WTC11 (cell line): ENCODE data around the gene SOX8. TPM values are rescaled to one million over a fixed set of nuclear protein-coding genes. Genes with fewer than 3 reads are reported as not detected.

ENCODE experiments used
- ATAC-seq: fragments of 200-7000 bp; cut with Tn5 transposase; 2 replicates; pipeline ENCODE4 v1.10.0; 2021; ENCODE audit warnings: mild to moderate bottlenecking, moderate library complexity
- CTCF ChIA-PET: fragments of 300-600 bp; sonication (Branson Sonifier 250); formaldehyde crosslinking; loops from one replicate; lab custom pipeline; 2021; ENCODE audit warnings: antibody characterized with exemption; lab: Charles Lee
- POLR2A ChIA-PET: fragments of 350-600 bp; sonication (Branson Sonifier 250); formaldehyde crosslinking; loops from one replicate; lab custom pipeline; 2021; ENCODE audit warnings: antibody characterized with exemption; lab: Charles Lee
- DNase-seq: peaks from one replicate; pipeline ENCODE4 v3.0.0; 2021; ENCODE audit warnings: low spot score
- H3K27ac Mint-ChIP-seq: 2 replicates; pipeline ENCODE4 v1.8.0; 2021; ENCODE audit warnings: mixed read lengths
- H3K27me3 Mint-ChIP-seq: 2 replicates; pipeline ENCODE4 v1.8.0; 2021; ENCODE audit warnings: low read depth, mild to moderate bottlenecking, moderate library complexity, mixed read lengths
- H3K36me3 Mint-ChIP-seq: 2 replicates; pipeline ENCODE4 v1.8.0; 2021; ENCODE audit warnings: mixed read lengths
- H3K4me1 Mint-ChIP-seq: 2 replicates; pipeline ENCODE4 v1.8.0; 2022; ENCODE audit warnings: mixed read lengths
- H3K4me3 Mint-ChIP-seq: 2 replicates; pipeline ENCODE4 v1.8.0; 2021; ENCODE audit warnings: mild to moderate bottlenecking, moderate library complexity, mixed read lengths
- H3K9me3 Mint-ChIP-seq: 2 replicates; pipeline ENCODE4 v1.8.0; 2021; ENCODE audit warnings: mixed read lengths
- CBFB ChIP-seq: sonication (generic); formaldehyde crosslinking; IDR thresholded peaks from 2 replicates; pipeline ENCODE4 v1.8.1; 2022; ENCODE audit warnings: mild to moderate bottlenecking, low read depth, missing genetic modification reagents
- FOXK1 ChIP-seq: sonication (generic); formaldehyde crosslinking; IDR thresholded peaks from 2 replicates; pipeline ENCODE4 v1.8.0; 2022; ENCODE audit warnings: mild to moderate bottlenecking, moderate library complexity, missing genetic modification reagents
- FOXP1 ChIP-seq: sonication (generic); formaldehyde crosslinking; IDR thresholded peaks from 2 replicates; pipeline ENCODE4 v1.8.0; 2022; ENCODE audit warnings: missing genetic modification reagents, mild to moderate bottlenecking, moderate library complexity, borderline replicate concordance
- HMGA2 ChIP-seq: fragments of 250-450 bp; sonication (Bioruptor Pico); IDR thresholded peaks from 2 replicates; pipeline ENCODE4 v1.4.0; 2021; ENCODE audit warnings: mild to moderate bottlenecking, moderate library complexity
- KAT7 ChIP-seq: sonication (generic); formaldehyde crosslinking; IDR thresholded peaks from 2 replicates; pipeline ENCODE4 v1.8.1; 2023; ENCODE audit warnings: missing genetic modification reagents, mild to moderate bottlenecking, borderline replicate concordance
- MYBL2 ChIP-seq: sonication (generic); formaldehyde crosslinking; IDR thresholded peaks from 2 replicates; pipeline ENCODE4 v1.8.1; 2023; ENCODE audit warnings: mild to moderate bottlenecking, moderate library complexity, missing genetic modification reagents
- NFE2L1 ChIP-seq: sonication (generic); formaldehyde crosslinking; IDR thresholded peaks from 2 replicates; pipeline ENCODE4 v1.8.1; 2023; ENCODE audit warnings: missing genetic modification reagents
- NR2C2 ChIP-seq: sonication (generic); formaldehyde crosslinking; IDR thresholded peaks from 2 replicates; pipeline ENCODE4 v1.8.0; 2022; ENCODE audit warnings: mild to moderate bottlenecking, missing genetic modification reagents
- OVOL2 ChIP-seq: fragments of 250-450 bp; sonication (Bioruptor Pico); IDR thresholded peaks from 2 replicates; pipeline ENCODE4 v1.9.0; 2021; ENCODE audit warnings: mild to moderate bottlenecking, borderline replicate concordance
- PRRX2 ChIP-seq: fragments of 250-450 bp; sonication (Bioruptor Pico); IDR thresholded peaks from 2 replicates; pipeline ENCODE4 v1.8.0; 2021; ENCODE audit warnings: mild to moderate bottlenecking
- SMAD3 ChIP-seq: sonication (generic); formaldehyde crosslinking; IDR thresholded peaks from 2 replicates; pipeline ENCODE4 v1.8.0; 2022; ENCODE audit warnings: missing genetic modification reagents, mild to moderate bottlenecking, borderline replicate concordance
- TP53 ChIP-seq: sonication (generic); formaldehyde crosslinking; IDR thresholded peaks from 2 replicates; pipeline ENCODE4 v1.8.1; 2023; ENCODE audit warnings: mild to moderate bottlenecking, missing genetic modification reagents
- ZNF219 ChIP-seq: sonication (generic); formaldehyde crosslinking; IDR thresholded peaks from 2 replicates; pipeline ENCODE4 v1.8.0; 2023; ENCODE audit warnings: missing genetic modification reagents, mild to moderate bottlenecking, borderline replicate concordance
- total RNA-seq: library from RNA; stranded (reverse); gene quantifications from 3 replicates; pipeline ENCODE4 v1.2.3, GENCODE V29; 2021
- TF ChIP-seq, protein P1 (sequence below): sonication (generic); formaldehyde crosslinking; IDR thresholded peaks from 2 replicates; pipeline ENCODE4 v1.8.1; 2023; ENCODE audit warnings: mild to moderate bottlenecking, missing genetic modification reagents, moderate library complexity
- TF ChIP-seq, protein P2 (sequence below): sonication (generic); formaldehyde crosslinking; IDR thresholded peaks from 2 replicates; pipeline ENCODE4 v1.8.0; 2022; ENCODE audit warnings: mild to moderate bottlenecking, missing genetic modification reagents
- TF ChIP-seq, protein P3 (sequence below): sonication (generic); formaldehyde crosslinking; IDR thresholded peaks from 2 replicates; pipeline ENCODE4 v1.8.1; 2023; ENCODE audit warnings: mild to moderate bottlenecking, missing genetic modification reagents, moderate library complexity
- TF ChIP-seq, protein P4 (sequence below): sonication (generic); formaldehyde crosslinking; IDR thresholded peaks from 2 replicates; pipeline ENCODE4 v1.8.0; 2022; ENCODE audit warnings: missing genetic modification reagents
- TF ChIP-seq, protein P5 (sequence below): sonication (generic); formaldehyde crosslinking; IDR thresholded peaks from 2 replicates; pipeline ENCODE4 v1.8.1; 2022; ENCODE audit warnings: low read depth, mild to moderate bottlenecking, moderate library complexity, missing genetic modification reagents, borderline replicate concordance
- TF ChIP-seq, protein P6 (sequence below): sonication (generic); formaldehyde crosslinking; IDR thresholded peaks from 2 replicates; pipeline ENCODE4 v1.8.0; 2022; ENCODE audit warnings: mild to moderate bottlenecking, missing genetic modification reagents
- TF ChIP-seq, protein P7 (sequence below): sonication (generic); formaldehyde crosslinking; IDR thresholded peaks from 2 replicates; pipeline ENCODE4 v1.8.0; 2023; ENCODE audit warnings: missing genetic modification reagents

SOX8 gene
- total RNA-seq, 1 experiment from 2014 or later: 12.3 TPM

DNA sequence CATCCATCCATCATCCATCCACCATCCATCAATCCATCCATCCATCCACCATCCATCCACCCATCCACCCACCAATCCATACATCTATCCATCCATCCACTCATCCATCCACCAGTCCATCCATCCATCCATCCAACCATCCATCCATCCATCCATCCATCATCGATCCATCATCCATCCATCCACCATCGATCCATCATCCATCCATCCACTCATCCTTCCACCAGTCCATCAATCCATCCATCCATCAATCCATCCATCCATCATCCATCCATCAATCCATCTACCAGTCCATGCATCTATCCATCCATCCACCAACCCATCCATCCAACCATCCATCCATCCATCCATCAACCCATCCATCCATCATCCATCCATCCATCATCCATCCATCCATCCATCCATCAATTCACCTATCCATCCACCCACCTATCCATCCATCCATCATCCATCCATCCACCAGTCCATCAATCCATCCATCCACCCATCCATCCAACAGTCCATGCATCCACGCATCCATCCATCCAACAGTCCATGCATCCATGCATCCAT is 51.6 kb downstream of the SOX8 start:
- Mint-ChIP-seq H3K9me3 (no peaks in the 10 kb centered on the region), H3K27ac (no peak overlapping the region)
- CTCF ChIA-PET: no interaction called here
- no peak for DNase-seq
- TF ChIP-seq CBFB (CRISPR knock-in tag) (no peak), ZNF219 (CRISPR knock-in tag) (no peak), MYBL2 (CRISPR knock-in tag) (no peak), NFE2L1 (CRISPR knock-in tag) (no peak), TP53 (no peak), NR2C2 (CRISPR knock-in tag) (no peak), PRRX2 (CRISPR knock-in tag) (no peak), SMAD3 (CRISPR knock-in tag) (no peak), FOXP1 (CRISPR knock-in tag) (no peak), FOXK1 (CRISPR knock-in tag) (no peak)
- TF ChIP-seq, protein P1, sequence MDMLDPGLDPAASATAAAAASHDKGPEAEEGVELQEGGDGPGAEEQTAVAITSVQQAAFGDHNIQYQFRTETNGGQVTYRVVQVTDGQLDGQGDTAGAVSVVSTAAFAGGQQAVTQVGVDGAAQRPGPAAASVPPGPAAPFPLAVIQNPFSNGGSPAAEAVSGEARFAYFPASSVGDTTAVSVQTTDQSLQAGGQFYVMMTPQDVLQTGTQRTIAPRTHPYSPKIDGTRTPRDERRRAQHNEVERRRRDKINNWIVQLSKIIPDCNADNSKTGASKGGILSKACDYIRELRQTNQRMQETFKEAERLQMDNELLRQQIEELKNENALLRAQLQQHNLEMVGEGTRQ (CRISPR knock-in tag): no peak
- TF ChIP-seq, protein P2, sequence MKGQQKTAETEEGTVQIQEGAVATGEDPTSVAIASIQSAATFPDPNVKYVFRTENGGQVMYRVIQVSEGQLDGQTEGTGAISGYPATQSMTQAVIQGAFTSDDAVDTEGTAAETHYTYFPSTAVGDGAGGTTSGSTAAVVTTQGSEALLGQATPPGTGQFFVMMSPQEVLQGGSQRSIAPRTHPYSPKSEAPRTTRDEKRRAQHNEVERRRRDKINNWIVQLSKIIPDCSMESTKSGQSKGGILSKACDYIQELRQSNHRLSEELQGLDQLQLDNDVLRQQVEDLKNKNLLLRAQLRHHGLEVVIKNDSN: no peak
- TF ChIP-seq, protein P3, sequence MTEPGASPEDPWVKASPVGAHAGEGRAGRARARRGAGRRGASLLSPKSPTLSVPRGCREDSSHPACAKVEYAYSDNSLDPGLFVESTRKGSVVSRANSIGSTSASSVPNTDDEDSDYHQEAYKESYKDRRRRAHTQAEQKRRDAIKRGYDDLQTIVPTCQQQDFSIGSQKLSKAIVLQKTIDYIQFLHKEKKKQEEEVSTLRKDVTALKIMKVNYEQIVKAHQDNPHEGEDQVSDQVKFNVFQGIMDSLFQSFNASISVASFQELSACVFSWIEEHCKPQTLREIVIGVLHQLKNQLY (CRISPR knock-in tag): no peak
- TF ChIP-seq, protein P4, sequence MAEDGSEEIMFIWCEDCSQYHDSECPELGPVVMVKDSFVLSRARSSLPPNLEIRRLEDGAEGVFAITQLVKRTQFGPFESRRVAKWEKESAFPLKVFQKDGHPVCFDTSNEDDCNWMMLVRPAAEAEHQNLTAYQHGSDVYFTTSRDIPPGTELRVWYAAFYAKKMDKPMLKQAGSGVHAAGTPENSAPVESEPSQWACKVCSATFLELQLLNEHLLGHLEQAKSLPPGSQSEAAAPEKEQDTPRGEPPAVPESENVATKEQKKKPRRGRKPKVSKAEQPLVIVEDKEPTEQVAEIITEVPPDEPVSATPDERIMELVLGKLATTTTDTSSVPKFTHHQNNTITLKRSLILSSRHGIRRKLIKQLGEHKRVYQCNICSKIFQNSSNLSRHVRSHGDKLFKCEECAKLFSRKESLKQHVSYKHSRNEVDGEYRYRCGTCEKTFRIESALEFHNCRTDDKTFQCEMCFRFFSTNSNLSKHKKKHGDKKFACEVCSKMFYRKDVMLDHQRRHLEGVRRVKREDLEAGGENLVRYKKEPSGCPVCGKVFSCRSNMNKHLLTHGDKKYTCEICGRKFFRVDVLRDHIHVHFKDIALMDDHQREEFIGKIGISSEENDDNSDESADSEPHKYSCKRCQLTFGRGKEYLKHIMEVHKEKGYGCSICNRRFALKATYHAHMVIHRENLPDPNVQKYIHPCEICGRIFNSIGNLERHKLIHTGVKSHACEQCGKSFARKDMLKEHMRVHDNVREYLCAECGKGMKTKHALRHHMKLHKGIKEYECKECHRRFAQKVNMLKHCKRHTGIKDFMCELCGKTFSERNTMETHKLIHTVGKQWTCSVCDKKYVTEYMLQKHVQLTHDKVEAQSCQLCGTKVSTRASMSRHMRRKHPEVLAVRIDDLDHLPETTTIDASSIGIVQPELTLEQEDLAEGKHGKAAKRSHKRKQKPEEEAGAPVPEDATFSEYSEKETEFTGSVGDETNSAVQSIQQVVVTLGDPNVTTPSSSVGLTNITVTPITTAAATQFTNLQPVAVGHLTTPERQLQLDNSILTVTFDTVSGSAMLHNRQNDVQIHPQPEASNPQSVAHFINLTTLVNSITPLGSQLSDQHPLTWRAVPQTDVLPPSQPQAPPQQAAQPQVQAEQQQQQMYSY (CRISPR knock-in tag): no peak
- TF ChIP-seq, all 79 proteins: peak for 0
- Mint-ChIP-seq H3K4me1 (no peaks in the 10 kb centered on the region), H3K27me3 (no peaks in the 10 kb centered on the region), H3K4me3 (no peak overlapping the region), H3K36me3 (no peaks in the 10 kb centered on the region)
- POLR2A ChIA-PET: no interaction called here
- no peak for ATAC-seq

DNA sequence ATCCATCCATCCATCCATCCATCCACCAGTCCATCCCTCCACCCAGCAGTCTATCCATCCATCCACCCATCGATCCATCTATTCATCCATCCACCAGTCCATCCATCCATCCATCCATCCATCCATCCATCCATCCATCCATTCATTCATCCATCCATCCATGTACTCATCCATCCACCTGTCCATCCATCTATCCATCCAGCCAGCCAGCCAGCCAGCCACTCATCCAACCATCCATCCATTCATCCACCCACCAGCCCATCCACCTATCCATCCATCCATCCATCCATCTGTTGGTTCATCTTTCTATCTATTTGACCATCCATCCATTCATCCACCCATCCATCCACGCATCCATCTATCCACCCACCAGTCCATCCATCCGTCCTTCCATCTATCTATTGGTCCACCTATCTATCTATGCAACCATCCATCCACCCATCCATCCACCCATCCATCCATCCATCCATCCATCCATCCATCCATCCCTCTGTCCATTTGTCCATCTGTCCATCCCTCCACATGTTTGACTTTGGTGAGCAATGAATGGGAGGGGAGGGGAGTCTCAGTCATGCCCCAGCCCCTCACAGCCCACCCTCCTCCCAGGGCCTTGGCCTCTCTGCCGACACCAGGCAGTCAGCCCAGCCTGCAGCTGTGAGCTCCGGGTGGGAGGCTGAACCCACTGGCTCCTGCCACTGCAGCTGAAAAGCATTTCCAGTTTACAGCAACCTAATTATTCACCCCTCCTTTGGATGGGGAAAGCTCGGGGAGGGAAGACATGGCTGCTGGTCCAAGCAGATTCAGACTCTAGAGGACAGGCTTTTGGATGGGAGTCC is 52.9 kb downstream of the SOX8 start:
- Mint-ChIP-seq H3K27me3 (no peaks in the 10 kb centered on the region), H3K4me3 (no peak overlapping the region), H3K9me3 (no peaks in the 10 kb centered on the region), H3K4me1 (no peaks in the 10 kb centered on the region), H3K36me3 (no peaks in the 10 kb centered on the region), H3K27ac (no peak overlapping the region)
- ATAC-seq (no peak), DNase-seq (no peak)
- CTCF ChIA-PET: no interaction called here
- POLR2A ChIA-PET: no interaction called here
- TF ChIP-seq HMGA2 (CRISPR knock-in tag) (no peak), OVOL2 (CRISPR knock-in tag) (no peak), SMAD3 (CRISPR knock-in tag) (no peak), KAT7 (CRISPR knock-in tag) (no peak)
- TF ChIP-seq, protein P5, sequence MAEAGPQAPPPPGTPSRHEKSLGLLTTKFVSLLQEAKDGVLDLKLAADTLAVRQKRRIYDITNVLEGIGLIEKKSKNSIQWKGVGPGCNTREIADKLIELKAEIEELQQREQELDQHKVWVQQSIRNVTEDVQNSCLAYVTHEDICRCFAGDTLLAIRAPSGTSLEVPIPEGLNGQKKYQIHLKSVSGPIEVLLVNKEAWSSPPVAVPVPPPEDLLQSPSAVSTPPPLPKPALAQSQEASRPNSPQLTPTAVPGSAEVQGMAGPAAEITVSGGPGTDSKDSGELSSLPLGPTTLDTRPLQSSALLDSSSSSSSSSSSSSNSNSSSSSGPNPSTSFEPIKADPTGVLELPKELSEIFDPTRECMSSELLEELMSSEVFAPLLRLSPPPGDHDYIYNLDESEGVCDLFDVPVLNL: no peak
- TF ChIP-seq, protein P4 (CRISPR knock-in tag): no peak
- TF ChIP-seq, protein P6, sequence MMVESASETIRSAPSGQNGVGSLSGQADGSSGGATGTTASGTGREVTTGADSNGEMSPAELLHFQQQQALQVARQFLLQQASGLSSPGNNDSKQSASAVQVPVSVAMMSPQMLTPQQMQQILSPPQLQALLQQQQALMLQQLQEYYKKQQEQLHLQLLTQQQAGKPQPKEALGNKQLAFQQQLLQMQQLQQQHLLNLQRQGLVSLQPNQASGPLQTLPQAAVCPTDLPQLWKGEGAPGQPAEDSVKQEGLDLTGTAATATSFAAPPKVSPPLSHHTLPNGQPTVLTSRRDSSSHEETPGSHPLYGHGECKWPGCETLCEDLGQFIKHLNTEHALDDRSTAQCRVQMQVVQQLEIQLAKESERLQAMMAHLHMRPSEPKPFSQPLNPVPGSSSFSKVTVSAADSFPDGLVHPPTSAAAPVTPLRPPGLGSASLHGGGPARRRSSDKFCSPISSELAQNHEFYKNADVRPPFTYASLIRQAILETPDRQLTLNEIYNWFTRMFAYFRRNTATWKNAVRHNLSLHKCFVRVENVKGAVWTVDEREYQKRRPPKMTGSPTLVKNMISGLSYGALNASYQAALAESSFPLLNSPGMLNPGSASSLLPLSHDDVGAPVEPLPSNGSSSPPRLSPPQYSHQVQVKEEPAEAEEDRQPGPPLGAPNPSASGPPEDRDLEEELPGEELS (CRISPR knock-in tag): no peak
- TF ChIP-seq, protein P7, sequence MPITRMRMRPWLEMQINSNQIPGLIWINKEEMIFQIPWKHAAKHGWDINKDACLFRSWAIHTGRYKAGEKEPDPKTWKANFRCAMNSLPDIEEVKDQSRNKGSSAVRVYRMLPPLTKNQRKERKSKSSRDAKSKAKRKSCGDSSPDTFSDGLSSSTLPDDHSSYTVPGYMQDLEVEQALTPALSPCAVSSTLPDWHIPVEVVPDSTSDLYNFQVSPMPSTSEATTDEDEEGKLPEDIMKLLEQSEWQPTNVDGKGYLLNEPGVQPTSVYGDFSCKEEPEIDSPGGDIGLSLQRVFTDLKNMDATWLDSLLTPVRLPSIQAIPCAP (CRISPR knock-in tag): no peak
